ENCODE results near the gene WTAP.
"Not testable (repeated sequence)": the region's sequence is repeated elsewhere in the genome, so short reads cannot be mapped to it uniquely, and the experiment has no call there.

The WTAP gene

GRCh38 chr6:159726918-159727716 is at the start of gene WTAP:
Gene WTAP (plus strand): TSS chr6:159727506. CDS start chr6:159736266, 8,760 bp downstream.
- DNase-seq, result peak; percentile 99

DNA sequence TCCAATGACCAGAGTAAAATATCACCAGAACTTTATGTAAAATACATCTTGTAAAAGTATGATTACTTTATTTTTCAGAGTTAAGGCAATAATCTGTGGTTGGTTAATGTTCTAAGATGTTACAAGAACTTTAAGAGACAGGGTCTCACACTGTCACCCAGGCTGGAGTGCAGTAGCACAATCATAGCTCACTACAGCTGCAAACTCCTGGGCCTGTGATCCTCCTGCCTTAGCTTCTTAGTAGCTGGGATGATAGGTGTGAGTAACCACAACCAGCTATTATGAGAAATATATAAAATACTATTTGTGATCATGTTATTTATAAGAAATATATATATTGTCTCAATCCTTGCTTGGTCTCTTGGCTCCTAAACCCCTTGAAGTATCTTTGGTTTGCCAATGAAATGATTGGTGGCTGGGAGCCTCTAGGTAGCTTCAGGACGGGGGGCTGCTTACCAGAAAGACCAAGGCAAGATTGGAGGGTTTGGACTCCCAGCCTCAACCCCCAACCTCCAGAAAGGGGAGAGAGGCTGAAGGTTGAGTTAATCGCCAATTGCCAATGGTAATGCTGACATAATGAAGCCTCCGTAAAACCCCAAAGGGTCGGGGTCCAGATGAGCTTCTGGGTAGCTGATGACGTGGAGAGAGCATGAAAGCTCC is 49.7 kb upstream of the WTAP start:
- DNase-seq, result no peak

GRCh38 chr6:159678574-159678973 is 48.7 kb upstream of the WTAP start:
- no peak for DNase-seq

GRCh38 chr6:159679091-159680077 is 47.9 kb upstream of the WTAP start:
- no peak for DNase-seq

DNA sequence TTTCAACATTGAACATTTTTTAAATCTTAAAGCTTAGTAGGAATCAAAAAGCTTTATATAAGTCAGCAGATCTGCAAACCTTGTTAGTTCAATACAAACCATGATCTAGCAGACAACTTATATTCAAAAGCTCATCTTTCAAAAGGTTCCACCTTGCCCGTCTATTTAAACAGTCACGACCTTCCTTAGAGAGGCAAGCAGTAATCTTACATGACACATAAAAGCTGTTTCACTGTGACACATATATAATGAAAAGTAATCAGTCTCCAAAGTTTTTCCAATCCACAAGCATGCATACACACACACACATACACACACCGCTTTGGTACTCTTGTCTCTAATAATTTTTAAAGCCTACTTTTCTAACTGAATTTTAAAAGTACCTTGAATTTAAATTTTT is 47.2 kb upstream of the WTAP start:
- no peak for DNase-seq

GRCh38 chr6:159681191-159681880 is 46.0 kb upstream of the WTAP start:
- no peak for DNase-seq

GRCh38 chr6:159682295-159682694 is 45.0 kb upstream of the WTAP start:
- no peak for DNase-seq

GRCh38 chr6:159682810-159683209 is 44.5 kb upstream of the WTAP start:
- no peak for DNase-seq

- no peak for DNase-seq
Measured at GRCh38 chr6:159684013-159684304, 43.3 kb upstream of the WTAP start.

- no peak for DNase-seq
Measured at GRCh38 chr6:159686040-159686439, 41.3 kb upstream of the WTAP start.

GRCh38 chr6:159686703-159687102 is 40.6 kb upstream of the WTAP start:
- DNase-seq, result no peak

DNA sequence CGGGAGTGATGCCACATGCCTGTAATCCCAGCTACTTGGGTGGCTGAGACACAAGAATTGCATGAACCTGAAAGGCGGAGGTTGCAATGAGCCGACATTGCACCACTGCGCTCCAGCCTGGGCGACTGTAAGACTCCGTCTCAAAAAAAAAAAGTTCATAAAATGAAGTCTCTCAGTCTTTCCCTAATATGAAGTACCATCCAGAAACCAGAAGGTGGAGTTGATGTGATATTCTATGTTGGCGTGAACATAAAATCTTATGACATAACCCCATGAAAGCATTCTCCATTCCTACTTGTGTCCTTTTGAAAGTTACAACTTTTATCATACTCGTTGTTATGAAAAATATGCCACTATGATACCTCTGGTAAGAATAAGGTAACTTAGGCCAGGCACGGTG is 40.0 kb upstream of the WTAP start:
- DNase-seq, result no peak

- DNase-seq, result no peak
Measured at GRCh38 chr6:159688266-159688905, 38.9 kb upstream of the WTAP start.

- no peak for DNase-seq
Measured at GRCh38 chr6:159689001-159689400, 38.3 kb upstream of the WTAP start.

DNA sequence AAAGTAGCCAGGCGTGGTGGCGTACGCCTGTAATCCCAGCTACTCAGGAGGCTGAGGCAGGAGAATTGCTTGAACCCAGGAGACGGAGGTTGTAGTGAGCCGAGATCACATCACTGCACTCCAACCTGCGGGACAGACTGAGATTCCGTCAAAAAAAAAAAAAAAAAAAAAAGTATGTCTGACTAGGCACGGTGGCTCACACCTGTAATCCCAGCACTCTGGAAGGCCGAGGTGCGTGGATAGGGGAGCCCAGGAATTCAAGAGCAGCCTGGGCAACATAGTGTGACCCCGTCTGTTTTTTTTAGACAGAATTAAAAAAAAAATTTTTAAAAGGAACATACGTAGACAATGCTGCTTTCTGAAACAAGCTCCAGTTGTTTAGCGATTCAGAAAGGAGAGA is 37.2 kb upstream of the WTAP start:
- DNase-seq, result not testable (repeated sequence)

GRCh38 chr6:159691133-159691962 is 36.0 kb upstream of the WTAP start:
- DNase-seq, result peak; percentile 40

DNA sequence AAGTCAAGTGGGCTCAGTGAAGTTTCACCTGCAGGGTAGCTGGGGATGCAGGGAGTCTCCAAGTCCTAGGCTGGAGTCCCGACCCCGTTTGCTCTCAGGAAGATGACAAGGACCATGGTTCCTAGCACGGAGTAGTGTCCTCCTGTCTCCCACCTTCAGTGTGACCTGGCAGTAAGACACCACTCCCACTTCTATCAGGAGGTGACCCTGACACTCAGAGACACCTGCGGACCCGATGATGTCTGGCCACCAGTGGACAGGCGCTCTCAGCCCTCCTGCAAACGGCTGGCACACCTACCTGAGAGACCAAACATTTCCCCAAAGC is 35.4 kb upstream of the WTAP start:
- DNase-seq, result peak; percentile 28

- DNase-seq, result peak; percentile 74
Measured at GRCh38 chr6:159692303-159693127, 34.8 kb upstream of the WTAP start.

- DNase-seq, result peak; percentile 96
Measured at GRCh38 chr6:159693128-159693893, 34.0 kb upstream of the WTAP start, which contains the start of gene SOD2. Gene SOD2 (minus strand): TSS chr6:159693241. CDS start chr6:159693167, 74 bp downstream.
